AG20443 (cell line): ENCODE measurements around the gene C1QTNF5.

Experiments
- DNase-seq: peaks from one replicate; pipeline ENCODE4 v3.0.0; 2012; ENCODE audit warnings: low spot score, mixed read lengths

The C1QTNF5 gene

GRCh38 chr11:119338318-119338890 is 2.3 kb downstream of the C1QTNF5 start:
- peak; percentile 84 for DNase-seq

GRCh38 chr11:119337581-119338317 is 2.9 kb downstream of the C1QTNF5 start:
- DNase-seq: peak; percentile 64

GRCh38 chr11:119336744-119337469 is 3.8 kb downstream of the C1QTNF5 start:
- DNase-seq: no peak

- no peak for DNase-seq
These were observed 4.8 kb downstream of the C1QTNF5 start for GRCh38 chr11:119335655-119336543.

DNA sequence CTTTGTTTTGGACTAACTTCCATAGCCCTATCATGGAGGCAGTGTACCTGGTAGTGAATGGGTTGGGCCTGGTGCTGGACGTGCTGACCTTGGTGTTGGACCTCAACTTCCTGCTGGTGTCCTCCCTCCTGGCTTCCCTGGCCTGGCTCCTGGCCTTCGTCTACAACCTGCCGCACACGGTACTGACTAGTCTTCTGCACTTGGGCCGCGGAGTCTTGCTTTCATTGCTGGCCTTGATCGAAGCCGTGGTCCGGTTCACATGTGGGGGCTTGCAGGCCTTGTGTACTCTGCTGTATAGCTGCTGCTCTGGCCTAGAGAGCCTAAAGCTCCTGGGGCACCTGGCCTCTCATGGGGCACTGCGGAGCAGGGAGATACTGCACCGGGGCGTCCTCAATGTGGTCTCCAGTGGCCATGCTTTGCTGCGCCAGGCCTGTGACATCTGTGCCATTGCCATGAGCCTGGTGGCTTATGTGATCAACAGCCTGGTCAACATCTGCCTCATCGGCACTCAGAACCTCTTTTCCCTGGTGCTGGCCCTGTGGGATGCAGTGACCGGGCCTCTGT is 5.5 kb downstream of the C1QTNF5 start:
- no peak for DNase-seq

GRCh38 chr11:119334174-119334930 is 6.3 kb downstream of the C1QTNF5 start, which contains the start of gene RNF26:
TSS of gene RNF26 (plus strand) at chr11:119334527. CDS start at chr11:119335123, 596 bp downstream.
- peak; percentile 98 for DNase-seq

DNA sequence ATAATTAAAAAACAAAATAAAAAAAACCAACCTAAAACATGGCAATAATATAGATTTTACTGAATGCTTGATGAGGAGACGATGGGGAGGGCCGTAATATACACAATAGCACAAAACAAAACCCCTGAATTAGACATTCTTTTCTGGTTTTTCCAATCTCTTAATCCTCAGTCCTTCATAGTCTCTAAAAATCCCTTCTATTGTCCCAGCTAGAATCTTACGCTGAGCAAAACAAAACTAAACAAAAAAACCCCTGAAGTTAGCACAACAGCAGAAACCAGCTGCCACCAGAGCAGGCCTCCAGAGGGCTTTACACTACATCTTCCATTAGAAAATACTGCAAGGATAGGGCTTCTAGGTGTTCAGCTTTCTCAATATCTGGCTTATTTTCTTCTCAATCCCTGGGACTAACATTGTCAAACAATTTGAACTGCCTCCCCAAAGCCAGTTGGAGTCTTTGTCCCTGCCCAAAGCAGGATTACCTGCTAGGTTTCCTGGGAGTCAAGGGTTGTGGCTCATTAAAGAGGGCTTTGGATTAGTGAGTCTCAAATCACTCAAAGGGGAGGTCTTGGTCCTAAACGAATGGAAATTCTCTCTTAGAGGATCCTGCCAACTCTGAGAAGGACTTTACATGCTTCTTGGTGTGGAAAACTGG is 8.4 kb downstream of the C1QTNF5 start:
- no peak for DNase-seq

GRCh38 chr11:119330237-119330636 is 10.4 kb downstream of the C1QTNF5 start:
- DNase-seq: no peak

DNA sequence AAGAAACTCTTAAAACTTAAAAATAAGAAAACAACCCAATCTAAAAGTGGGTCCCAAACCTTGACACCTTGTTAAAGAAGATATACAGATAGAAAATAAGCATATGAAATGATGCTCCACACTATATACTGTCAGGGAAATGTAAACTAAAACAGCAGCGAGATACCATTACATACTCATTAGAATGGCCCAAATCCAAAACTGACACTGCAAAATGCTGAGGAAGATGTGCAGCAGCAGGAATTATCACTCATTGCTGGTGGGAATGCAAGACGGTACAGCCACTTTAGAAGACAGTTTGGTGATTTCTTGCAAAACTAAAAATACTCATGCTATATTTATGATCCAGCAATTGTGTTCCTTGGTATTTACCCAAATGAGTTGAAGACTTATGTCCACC is 11.4 kb downstream of the C1QTNF5 start:
- DNase-seq: no peak

- DNase-seq: no peak
These were observed 16.5 kb downstream of the C1QTNF5 start for GRCh38 chr11:119324189-119324588.

GRCh38 chr11:119323532-119324033 is 17.1 kb downstream of the C1QTNF5 start:
- peak; percentile 73 for DNase-seq

- no peak for DNase-seq
These were observed 17.7 kb downstream of the C1QTNF5 start for GRCh38 chr11:119322921-119323531.

DNA sequence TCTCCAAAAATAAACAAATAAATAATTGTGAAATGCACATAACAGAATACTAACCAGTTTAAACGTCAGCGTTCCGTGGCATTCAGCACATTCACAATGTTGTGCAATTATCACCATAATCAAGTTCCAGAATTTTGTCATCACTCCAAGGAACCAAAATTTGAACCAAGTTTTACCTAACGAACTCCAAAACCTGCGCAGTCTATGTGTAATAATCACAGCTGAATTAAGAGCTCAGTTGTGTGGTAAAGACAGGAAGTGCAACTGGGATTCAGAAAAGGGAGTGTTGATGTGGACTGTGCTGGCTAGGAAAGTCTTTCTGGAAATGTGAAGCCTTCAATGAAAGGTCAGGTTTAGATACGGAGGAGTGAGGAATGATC is 18.3 kb downstream of the C1QTNF5 start:
- no peak for DNase-seq

DNA sequence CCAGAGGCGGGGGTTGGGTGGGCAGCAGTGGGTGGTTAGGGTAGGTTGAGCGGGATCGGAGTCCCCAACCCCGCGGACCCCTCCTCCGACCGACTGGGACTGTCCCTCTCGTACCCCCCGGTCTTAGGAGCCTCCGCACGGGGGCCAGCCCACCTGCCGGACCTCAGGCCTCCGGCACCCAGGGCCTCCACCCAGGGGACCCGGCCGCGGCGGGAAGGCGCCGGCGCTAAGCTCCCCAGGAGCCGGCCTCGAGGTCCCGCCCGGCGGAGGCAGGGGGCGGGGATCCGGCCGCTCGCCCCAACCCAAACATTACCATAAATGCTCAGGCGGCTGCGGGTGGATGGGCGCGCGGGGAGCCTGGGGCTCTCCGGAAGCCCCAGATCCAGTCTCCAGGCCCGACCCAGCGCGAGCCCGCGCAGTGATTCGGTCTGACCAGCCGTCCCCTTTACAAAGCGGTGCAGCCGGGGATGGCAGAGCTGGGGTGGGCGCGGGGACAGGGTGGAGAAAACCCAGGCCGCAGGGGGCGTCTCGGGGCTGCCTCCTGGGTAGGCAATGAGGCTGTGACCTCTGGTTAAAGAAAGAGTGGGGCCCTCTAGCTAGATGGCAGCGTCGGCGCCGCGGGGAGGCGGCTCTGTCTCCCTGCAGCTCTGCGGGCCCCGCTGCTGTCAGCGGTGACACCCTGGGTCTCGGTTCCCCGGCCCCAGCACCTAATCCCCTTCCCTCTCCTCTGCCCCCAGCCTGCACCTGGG is 19.7 kb downstream of the C1QTNF5 start:
- DNase-seq: peak; percentile 74

- DNase-seq: no peak
These were observed 20.4 kb downstream of the C1QTNF5 start for GRCh38 chr11:119320240-119320775.

DNA sequence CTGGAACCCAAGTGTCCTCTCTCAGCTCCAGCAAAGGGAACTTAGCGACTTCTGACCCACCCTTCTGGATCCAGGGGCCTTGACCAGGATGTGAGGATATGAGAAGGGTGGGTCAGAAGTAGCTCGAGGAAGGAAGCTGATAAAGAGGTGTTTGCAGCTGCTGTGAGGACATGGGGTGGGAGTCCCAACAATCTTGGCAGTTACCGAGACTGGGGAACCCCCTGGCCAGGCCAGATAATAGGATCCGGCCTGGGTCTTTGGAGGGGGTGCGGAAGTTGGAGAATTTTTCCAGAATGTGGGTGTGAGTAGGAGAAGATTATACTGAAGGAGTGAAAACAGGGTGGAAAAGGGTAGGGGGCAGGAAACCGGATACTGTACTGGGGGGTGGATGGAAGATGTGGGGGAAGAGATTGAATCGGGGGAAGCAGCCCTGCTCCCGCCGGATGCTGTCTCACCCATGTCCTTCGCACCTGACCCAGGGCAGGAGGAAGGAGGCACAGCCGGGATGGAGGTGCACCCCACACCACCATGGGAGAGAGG is 20.9 kb downstream of the C1QTNF5 start:
- no peak for DNase-seq

- DNase-seq: no peak
These were observed 21.5 kb downstream of the C1QTNF5 start for GRCh38 chr11:119319136-119319699.
